WTC11 (cell line): ENCODE results near the gene TGM2. TPM values are rescaled to one million over a fixed set of nuclear protein-coding genes. Genes with fewer than 3 reads are reported as not detected.

Experiments
- ATAC-seq: fragments of 200-7000 bp; cut with Tn5 transposase; 2 replicates; pipeline ENCODE4 v1.10.0; 2021; ENCODE audit warnings: mild to moderate bottlenecking, moderate library complexity
- CTCF ChIA-PET: fragments of 300-600 bp; sonication (Branson Sonifier 250); formaldehyde crosslinking; loops from one replicate; lab custom pipeline; 2021; ENCODE audit warnings: antibody characterized with exemption; lab: Charles Lee
- POLR2A ChIA-PET: fragments of 350-600 bp; sonication (Branson Sonifier 250); formaldehyde crosslinking; loops from one replicate; lab custom pipeline; 2021; ENCODE audit warnings: antibody characterized with exemption; lab: Charles Lee
- DNase-seq: peaks from one replicate; pipeline ENCODE4 v3.0.0; 2021; ENCODE audit warnings: low spot score
- H3K27ac Mint-ChIP-seq: 2 replicates; pipeline ENCODE4 v1.8.0; 2021; ENCODE audit warnings: mixed read lengths
- H3K27me3 Mint-ChIP-seq: 2 replicates; pipeline ENCODE4 v1.8.0; 2021; ENCODE audit warnings: low read depth, mild to moderate bottlenecking, moderate library complexity, mixed read lengths
- H3K36me3 Mint-ChIP-seq: 2 replicates; pipeline ENCODE4 v1.8.0; 2021; ENCODE audit warnings: mixed read lengths
- H3K4me1 Mint-ChIP-seq: 2 replicates; pipeline ENCODE4 v1.8.0; 2022; ENCODE audit warnings: mixed read lengths
- H3K4me3 Mint-ChIP-seq: 2 replicates; pipeline ENCODE4 v1.8.0; 2021; ENCODE audit warnings: mild to moderate bottlenecking, moderate library complexity, mixed read lengths
- H3K9me3 Mint-ChIP-seq: 2 replicates; pipeline ENCODE4 v1.8.0; 2021; ENCODE audit warnings: mixed read lengths
- AFF4 ChIP-seq: sonication (generic); formaldehyde crosslinking; IDR thresholded peaks from 2 replicates; pipeline ENCODE4 v1.8.1; 2023; ENCODE audit warnings: mild to moderate bottlenecking, missing genetic modification reagents, borderline replicate concordance
- ATF2 ChIP-seq: sonication (generic); formaldehyde crosslinking; IDR thresholded peaks from 2 replicates; pipeline ENCODE4 v1.8.1; 2022; ENCODE audit warnings: low read depth, missing genetic modification reagents, borderline replicate concordance
- CBFB ChIP-seq: sonication (generic); formaldehyde crosslinking; IDR thresholded peaks from 2 replicates; pipeline ENCODE4 v1.8.1; 2022; ENCODE audit warnings: mild to moderate bottlenecking, low read depth, missing genetic modification reagents
- CREB1 ChIP-seq: sonication (generic); formaldehyde crosslinking; IDR thresholded peaks from 2 replicates; pipeline ENCODE4 v1.8.0; 2023; ENCODE audit warnings: mild to moderate bottlenecking, missing genetic modification reagents
- E2F5 ChIP-seq: sonication (generic); formaldehyde crosslinking; IDR thresholded peaks from 2 replicates; pipeline ENCODE4 v1.8.1; 2022; ENCODE audit warnings: mild to moderate bottlenecking, moderate library complexity, missing genetic modification reagents
- FOXK1 ChIP-seq: sonication (generic); formaldehyde crosslinking; IDR thresholded peaks from 2 replicates; pipeline ENCODE4 v1.8.0; 2022; ENCODE audit warnings: mild to moderate bottlenecking, moderate library complexity, missing genetic modification reagents
- HMGA2 ChIP-seq: fragments of 250-450 bp; sonication (Bioruptor Pico); IDR thresholded peaks from 2 replicates; pipeline ENCODE4 v1.4.0; 2021; ENCODE audit warnings: mild to moderate bottlenecking, moderate library complexity
- JUN ChIP-seq: sonication (generic); formaldehyde crosslinking; IDR thresholded peaks from 2 replicates; pipeline ENCODE4 v1.8.0; 2023; ENCODE audit warnings: mild to moderate bottlenecking, missing genetic modification reagents
- MYBL2 ChIP-seq: sonication (generic); formaldehyde crosslinking; IDR thresholded peaks from 2 replicates; pipeline ENCODE4 v1.8.1; 2023; ENCODE audit warnings: mild to moderate bottlenecking, moderate library complexity, missing genetic modification reagents
- NR1H2 ChIP-seq: sonication (generic); formaldehyde crosslinking; IDR thresholded peaks from 2 replicates; pipeline ENCODE4 v1.9.0; 2021; ENCODE audit warnings: mild to moderate bottlenecking, moderate library complexity, missing genetic modification reagents
- SMAD4 ChIP-seq: sonication (generic); formaldehyde crosslinking; IDR thresholded peaks from 2 replicates; pipeline ENCODE4 v1.8.0; 2022; ENCODE audit warnings: mild to moderate bottlenecking, missing genetic modification reagents
- total RNA-seq: library from RNA; stranded (reverse); gene quantifications from 3 replicates; pipeline ENCODE4 v1.2.3, GENCODE V29; 2021
- TF ChIP-seq, protein P1 (sequence below): sonication (generic); formaldehyde crosslinking; IDR thresholded peaks from 2 replicates; pipeline ENCODE4 v1.8.1; 2022; ENCODE audit warnings: mild to moderate bottlenecking, missing genetic modification reagents, moderate library complexity, borderline replicate concordance
- TF ChIP-seq, protein P2 (sequence below): fragments of 250-450 bp; sonication (Bioruptor Pico); IDR thresholded peaks from 2 replicates; pipeline ENCODE4 v1.9.0; 2021; ENCODE audit warnings: mild to moderate bottlenecking
- TF ChIP-seq, protein P3 (sequence below): fragments of 250-450 bp; sonication (Bioruptor Pico); conservative IDR thresholded peaks from 2 replicates; pipeline ENCODE4 v1.9.0; 2021; ENCODE audit warnings: mild to moderate bottlenecking
- TF ChIP-seq, protein P4 (sequence below): sonication (generic); formaldehyde crosslinking; IDR thresholded peaks from 2 replicates; pipeline ENCODE4 v1.8.1; 2022; ENCODE audit warnings: low read depth, mild to moderate bottlenecking, moderate library complexity, missing genetic modification reagents, borderline replicate concordance

TGM2 gene
- total RNA-seq, 1 experiment from 2014 or later = 1.5 TPM

DNA sequence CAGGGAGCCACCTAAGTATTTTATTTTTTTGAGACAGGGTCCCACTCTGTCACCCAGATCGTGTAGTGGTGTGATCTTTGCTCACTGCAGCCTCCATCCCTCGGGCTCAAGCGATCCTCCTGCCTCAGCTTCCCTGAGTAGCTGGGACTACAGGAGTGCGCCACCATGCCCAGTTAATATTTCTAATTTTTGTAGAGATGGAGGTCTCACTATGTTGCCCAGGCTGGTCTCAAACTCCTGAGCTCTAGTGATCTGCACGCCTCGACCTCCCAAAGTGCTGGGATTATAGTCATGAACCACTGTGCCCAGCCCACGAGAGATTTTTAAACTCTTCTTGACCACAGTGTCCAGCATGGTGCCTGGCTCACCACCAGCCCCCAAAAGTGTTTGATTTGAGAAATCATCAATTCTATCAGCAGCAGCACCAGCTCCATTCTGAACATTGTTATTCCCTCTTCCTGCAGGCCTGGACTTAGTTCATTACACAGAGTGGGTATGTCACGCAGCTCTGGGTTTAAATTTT is 2.3 kb upstream of the TGM2 start (continued):
- TF ChIP-seq, protein P1, sequence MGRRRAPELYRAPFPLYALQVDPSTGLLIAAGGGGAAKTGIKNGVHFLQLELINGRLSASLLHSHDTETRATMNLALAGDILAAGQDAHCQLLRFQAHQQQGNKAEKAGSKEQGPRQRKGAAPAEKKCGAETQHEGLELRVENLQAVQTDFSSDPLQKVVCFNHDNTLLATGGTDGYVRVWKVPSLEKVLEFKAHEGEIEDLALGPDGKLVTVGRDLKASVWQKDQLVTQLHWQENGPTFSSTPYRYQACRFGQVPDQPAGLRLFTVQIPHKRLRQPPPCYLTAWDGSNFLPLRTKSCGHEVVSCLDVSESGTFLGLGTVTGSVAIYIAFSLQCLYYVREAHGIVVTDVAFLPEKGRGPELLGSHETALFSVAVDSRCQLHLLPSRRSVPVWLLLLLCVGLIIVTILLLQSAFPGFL (CRISPR knock-in tag) = no peak
- TF ChIP-seq, protein P2, sequence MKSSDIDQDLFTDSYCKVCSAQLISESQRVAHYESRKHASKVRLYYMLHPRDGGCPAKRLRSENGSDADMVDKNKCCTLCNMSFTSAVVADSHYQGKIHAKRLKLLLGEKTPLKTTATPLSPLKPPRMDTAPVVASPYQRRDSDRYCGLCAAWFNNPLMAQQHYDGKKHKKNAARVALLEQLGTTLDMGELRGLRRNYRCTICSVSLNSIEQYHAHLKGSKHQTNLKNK (CRISPR knock-in tag) = no peak
- no peak for TF ChIP-seq CBFB (CRISPR knock-in tag)

DNA sequence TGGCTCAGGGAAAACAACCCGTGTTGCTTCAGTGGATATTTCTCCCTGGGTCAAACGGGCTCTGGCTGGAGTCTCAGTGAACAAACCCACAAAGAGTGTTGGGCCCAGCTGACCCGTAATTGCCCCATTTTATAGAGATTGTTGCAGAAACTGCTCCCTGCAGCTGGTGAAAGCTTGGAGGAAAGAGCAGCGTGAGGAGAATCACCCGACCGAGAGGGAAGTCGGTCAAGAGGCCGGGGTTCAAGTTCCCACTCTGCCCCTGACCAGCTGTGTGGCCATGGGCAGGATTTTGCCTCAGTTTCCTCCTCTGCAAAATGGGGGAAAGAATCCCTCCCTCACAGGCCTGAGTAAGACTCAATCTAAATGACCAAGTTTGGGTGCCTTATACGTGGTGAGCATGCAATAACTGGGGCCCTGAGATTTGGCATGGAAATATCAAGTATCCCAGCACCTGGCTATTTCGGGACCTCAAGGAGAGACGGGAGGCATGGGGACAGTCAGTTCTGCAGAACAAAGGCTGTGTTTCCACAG is 1.7 kb upstream of the TGM2 start:
- DNase-seq = no peak
- no peaks in the 10 kb centered on the region for H3K36me3 Mint-ChIP-seq
- H3K27ac Mint-ChIP-seq = no peak overlapping the region
- 0 out of 2 replicates have a peak, but pooled peaks cover 4% of the 10 kb centered on the region for H3K4me1 Mint-ChIP-seq
- no peak for ATAC-seq
- ChIA-PET POLR2A (no interaction called here), CTCF (interaction anchor here (0.6 to 1.9 kb wide), 9 partner anchors 9 to 174 kb away, joined by 3 to 12 read pairs (median 3); no protein-coding TSS in a partner anchor)
- H3K27me3 Mint-ChIP-seq = no peaks in the 10 kb centered on the region
- no peak overlapping the region for H3K4me3 Mint-ChIP-seq
- H3K9me3 Mint-ChIP-seq = no peaks in the 10 kb centered on the region
- TF ChIP-seq NR1H2 (CRISPR knock-in tag) (no peak), HMGA2 (no peak), E2F5 (no peak), AFF4 (CRISPR knock-in tag) (no peak), JUN (CRISPR knock-in tag) (no peak), CREB1 (CRISPR knock-in tag) (no peak), MYBL2 (CRISPR knock-in tag) (no peak), SMAD4 (no peak), ATF2 (CRISPR knock-in tag) (no peak), FOXK1 (CRISPR knock-in tag) (no peak)
- TF ChIP-seq, protein P2 (CRISPR knock-in tag) = no peak
- TF ChIP-seq, protein P3, sequence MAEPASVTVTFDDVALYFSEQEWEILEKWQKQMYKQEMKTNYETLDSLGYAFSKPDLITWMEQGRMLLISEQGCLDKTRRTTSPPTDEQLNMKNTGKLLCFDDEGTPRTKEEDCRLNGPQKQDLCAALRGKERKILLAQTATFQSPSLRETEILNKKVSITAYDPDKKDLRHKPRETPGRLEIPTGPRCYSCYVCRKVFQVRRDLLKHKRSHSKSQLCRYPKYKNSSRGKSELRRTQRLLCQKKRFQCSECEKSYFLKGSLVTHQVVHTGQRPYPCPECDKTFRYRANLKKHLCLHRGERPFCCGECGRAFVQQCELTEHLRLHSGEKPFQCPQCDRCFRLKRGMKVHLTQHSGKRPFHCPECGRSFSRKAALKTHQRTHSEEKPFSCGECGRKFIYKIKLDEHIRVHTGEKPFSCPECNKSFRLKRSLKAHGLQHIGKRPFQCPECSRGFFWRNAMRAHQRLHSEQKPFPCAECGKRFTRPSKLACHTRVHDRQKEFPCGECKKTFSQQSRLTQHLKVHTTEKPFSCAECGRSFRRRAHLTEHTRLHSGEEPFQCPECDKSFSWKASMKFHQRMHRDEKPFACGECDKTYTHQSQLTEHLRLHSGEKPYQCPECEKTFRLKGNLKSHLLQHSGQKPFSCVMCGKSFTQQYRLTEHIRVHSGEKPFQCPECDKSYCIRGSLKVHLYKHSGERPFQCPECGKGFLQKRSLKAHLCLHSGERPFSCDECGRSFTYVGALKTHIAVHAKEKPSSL (CRISPR knock-in tag) = no peak
- TF ChIP-seq, protein P4, sequence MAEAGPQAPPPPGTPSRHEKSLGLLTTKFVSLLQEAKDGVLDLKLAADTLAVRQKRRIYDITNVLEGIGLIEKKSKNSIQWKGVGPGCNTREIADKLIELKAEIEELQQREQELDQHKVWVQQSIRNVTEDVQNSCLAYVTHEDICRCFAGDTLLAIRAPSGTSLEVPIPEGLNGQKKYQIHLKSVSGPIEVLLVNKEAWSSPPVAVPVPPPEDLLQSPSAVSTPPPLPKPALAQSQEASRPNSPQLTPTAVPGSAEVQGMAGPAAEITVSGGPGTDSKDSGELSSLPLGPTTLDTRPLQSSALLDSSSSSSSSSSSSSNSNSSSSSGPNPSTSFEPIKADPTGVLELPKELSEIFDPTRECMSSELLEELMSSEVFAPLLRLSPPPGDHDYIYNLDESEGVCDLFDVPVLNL (CRISPR knock-in tag) = no peak
